Stomach smooth muscle (tissue), 2 donors: ENCODE results near the gene TBL2.
"Not testable (repeated sequence)": the region's sequence is repeated elsewhere in the genome, so short reads cannot be mapped to it uniquely, and the experiment has no call there.

Experiments
- H3K27ac ChIP-seq: one replicate; pipeline ENCODE4 v1.7.0; 2013; ENCODE audit warnings: mild to moderate bottlenecking, low read length, inconsistent platforms
- H3K27me3 ChIP-seq, 2 donors: one replicate each; pipeline ENCODE4 v1.7.0; 2013; ENCODE audit warnings: low read length in 2 of 2; ENCODE audit not compliant: insufficient read depth in 2 of 2, control insufficient read depth in 1 of 2
- H3K36me3 ChIP-seq, 2 donors: one replicate each; pipeline ENCODE4 v1.7.0; 2013; ENCODE audit warnings: low read length in 2 of 2; ENCODE audit not compliant: control insufficient read depth in 2 of 2, insufficient read depth in 2 of 2
- H3K4me1 ChIP-seq: one replicate; pipeline ENCODE4 v1.7.0; 2013; ENCODE audit warnings: low read length; ENCODE audit not compliant: control insufficient read depth, insufficient read depth
- H3K4me3 ChIP-seq, 2 donors: one replicate each; pipeline ENCODE4 v1.7.0; 2013; ENCODE audit warnings: low read length in 2 of 2
- H3K9ac ChIP-seq, 2 donors: one replicate each; pipeline ENCODE4 v1.7.0; 2013; ENCODE audit warnings: low read length in 2 of 2, mild to moderate bottlenecking in 1 of 2
- H3K9me3 ChIP-seq, 2 donors: one replicate each; pipeline ENCODE4 v1.7.0; 2013; ENCODE audit warnings: low read length in 2 of 2; ENCODE audit not compliant: control insufficient read depth in 2 of 2
- donor health status: healthy.
- donor health status: Pancreatic carcinoma.

TBL2 gene

DNA sequence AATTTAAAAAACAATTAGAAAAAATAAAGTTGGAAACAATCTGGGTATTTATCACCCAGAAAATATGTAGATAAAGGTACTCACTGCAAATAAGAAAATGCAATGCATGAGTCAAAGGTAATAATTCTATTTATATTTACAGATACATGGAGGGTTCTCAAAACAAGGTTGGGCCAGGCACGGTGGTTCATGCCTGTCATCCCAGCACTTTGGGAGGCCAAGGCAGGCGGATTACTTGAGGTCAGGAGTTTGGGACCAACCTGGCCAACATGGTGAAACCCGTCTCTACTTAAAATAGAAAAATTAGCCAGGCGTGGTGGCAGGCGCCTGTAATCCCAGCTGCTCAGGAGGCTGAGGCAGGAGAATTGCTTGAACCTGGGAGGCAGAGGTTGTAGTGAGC lies 28.3 kb downstream of the TBL2 start:
- not testable (repeated sequence) for H3K9me3 ChIP-seq

DNA sequence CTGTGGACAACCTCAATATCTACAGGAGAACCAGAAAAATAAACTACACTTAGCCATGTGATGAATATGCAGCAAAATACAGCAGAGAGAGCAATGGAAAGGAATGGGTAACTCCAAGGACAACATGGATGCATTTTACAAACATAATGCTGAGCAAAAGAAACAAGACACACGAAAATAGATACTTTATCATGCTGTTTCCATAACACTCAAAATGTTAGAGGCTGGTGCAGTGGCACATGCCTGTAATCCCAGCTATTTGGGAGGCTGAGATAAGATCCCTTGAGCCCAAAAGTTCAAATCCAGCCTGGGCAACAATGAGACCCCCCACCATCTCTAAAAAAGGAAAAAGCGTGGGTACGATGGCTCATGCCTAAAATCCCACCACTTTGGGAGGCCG lies 29.2 kb downstream of the TBL2 start:
- no peak overlapping the region for H3K27ac ChIP-seq
- H3K4me3 ChIP-seq: no peak overlapping the region
- H3K27me3 ChIP-seq: no peaks in the 10 kb centered on the region
- H3K9me3 ChIP-seq: no peaks in the 10 kb centered on the region
- no peak overlapping the region for H3K9ac ChIP-seq
- H3K4me1 ChIP-seq: peaks cover 3% of the 10 kb centered on the region
- H3K36me3 ChIP-seq: peaks cover 17 to 19% of the 10 kb centered on the region in 2 donors

More for the DNA sequence above, 28.3 kb downstream of the TBL2 start:
- not testable (repeated sequence) for H3K4me3 ChIP-seq, H3K27ac ChIP-seq, H3K27me3 ChIP-seq, H3K9ac ChIP-seq, H3K4me1 ChIP-seq
- H3K36me3 ChIP-seq: peaks cover 17 to 19% of the 10 kb centered on the region in 2 donors

DNA sequence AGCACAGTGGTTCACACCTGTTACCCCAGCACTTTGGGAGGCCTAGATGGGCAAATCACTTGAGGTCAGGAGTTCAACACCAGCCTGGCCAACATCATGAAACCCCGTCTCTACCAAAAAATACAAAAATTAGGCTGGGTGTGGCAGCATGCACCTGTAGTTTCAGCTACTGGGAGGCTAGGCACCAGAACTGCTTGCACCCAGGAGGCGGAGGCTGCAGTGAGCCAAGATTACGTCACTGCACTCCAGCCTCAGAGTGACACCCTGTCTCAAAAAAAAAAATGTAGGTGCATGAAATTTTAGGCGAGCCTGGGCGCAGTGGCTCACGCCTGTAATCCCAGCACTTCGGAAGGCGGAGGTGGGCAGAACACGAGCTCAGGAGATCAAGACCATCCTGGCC lies 30.5 kb downstream of the TBL2 start:
- no peak overlapping the region for H3K9ac ChIP-seq
- H3K4me3 ChIP-seq: no peak overlapping the region
- H3K27me3 ChIP-seq: no peaks in the 10 kb centered on the region
- H3K27ac ChIP-seq: no peak overlapping the region
- no peaks in the 10 kb centered on the region for H3K9me3 ChIP-seq
- H3K36me3 ChIP-seq: peaks cover 24 to 26% of the 10 kb centered on the region in 2 donors
- peaks cover 3% of the 10 kb centered on the region for H3K4me1 ChIP-seq

DNA sequence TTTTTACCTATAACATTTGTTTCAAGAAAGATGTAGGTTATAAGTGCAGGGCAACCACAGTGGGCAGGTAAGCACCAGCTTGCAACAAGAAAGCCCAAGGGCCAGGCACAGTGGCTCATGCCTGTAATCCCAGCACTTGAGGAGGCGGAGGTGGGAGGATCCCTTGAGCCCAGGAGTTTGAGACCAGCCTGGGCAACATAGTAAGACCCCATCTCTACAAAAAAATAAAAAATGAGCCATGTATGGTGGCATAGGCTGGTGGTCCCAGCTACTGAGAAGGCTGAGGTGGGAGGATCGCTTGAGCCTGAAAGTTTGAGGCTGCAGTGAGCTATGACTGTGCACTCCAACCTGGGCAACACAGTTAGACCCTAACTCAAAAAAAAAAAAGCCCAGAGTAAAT lies 33.7 kb downstream of the TBL2 start:
- Histone ChIP-seq H3K36me3 (peaks cover 30 to 37% of the 10 kb centered on the region in 2 donors), H3K27ac (no peak overlapping the region), H3K9ac (no peak overlapping the region), H3K4me3 (no peak overlapping the region), H3K9me3 (no peaks in the 10 kb centered on the region), H3K4me1 (peaks cover 3% of the 10 kb centered on the region), H3K27me3 (no peaks in the 10 kb centered on the region)

DNA sequence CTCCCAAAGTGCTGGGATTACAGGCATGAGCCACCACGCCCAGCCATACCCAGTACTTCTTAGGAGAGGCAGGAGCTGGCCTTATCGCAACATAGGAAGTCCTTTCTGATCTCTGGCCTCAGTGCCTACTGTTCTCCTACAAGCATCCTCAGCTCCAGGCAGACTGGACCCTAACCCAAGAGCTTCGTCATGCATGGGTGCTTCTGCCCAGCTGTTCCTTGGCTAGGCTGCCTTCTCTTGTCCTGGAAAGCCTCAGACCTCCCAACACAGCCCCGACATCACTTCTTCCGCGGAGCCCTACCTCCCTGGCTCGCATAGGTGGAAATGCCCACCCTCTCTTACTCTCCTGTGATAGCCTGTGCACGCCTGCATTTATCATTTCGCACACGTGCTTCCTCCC lies 36.7 kb downstream of the TBL2 start:
- peaks cover 48% of the 10 kb centered on the region in 2 donors for H3K36me3 ChIP-seq
- H3K9ac ChIP-seq: no peak overlapping the region
- no peak overlapping the region for H3K4me3 ChIP-seq
- no peaks in the 10 kb centered on the region for H3K9me3 ChIP-seq
- no peak overlapping the region for H3K27ac ChIP-seq
- H3K27me3 ChIP-seq: no peaks in the 10 kb centered on the region
- no peaks in the 10 kb centered on the region for H3K4me1 ChIP-seq

DNA sequence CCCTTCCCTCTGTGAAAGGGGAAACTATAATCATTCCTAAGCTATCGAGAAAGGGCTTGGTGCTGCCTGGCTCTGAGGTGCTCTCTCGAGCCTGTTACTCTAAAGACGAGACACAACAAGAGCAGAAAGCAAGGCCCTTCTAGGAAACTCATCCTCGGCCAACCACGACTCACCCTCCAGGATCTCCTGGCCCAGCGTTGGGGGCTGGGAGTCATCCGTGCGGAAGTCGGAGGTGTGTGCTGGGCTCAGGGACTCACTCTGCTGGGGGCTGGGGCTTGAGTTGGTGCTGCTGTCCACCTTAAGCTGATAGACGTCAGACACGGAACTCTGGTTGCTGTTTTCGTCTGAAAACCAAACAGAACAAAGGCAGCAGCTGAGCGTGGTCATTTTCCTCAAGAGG lies 38.7 kb downstream of the TBL2 start:
- Histone ChIP-seq H3K9ac (no peak overlapping the region), H3K36me3 (peaks cover 56 to 60% of the 10 kb centered on the region in 2 donors), H3K4me1 (no peaks in the 10 kb centered on the region), H3K9me3 (no peaks in the 10 kb centered on the region), H3K27ac (no peak overlapping the region), H3K27me3 (no peaks in the 10 kb centered on the region), H3K4me3 (no peak overlapping the region)

DNA sequence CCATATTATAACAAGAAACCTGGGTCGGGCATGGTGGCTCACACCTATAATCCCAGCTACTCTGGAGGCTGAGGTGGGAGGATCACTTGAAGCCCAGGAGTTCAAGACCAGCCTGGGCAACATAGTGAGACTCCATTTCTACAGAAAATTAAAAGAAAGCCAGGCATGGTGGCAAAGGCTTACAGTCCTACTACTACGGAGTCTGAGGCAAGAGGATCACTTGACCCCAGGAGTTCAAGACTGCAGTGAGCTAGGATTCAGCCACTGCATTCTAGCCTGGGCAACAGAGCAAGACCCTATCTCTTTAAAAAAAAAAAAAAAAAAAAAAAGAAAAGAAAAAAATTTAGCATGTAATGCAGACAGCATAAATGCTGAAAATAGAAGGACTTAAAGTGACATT lies 39.9 kb downstream of the TBL2 start:
- H3K4me3 ChIP-seq, H3K9ac ChIP-seq, H3K9me3 ChIP-seq, H3K27ac ChIP-seq, H3K4me1 ChIP-seq, H3K27me3 ChIP-seq: not testable (repeated sequence)
- H3K36me3 ChIP-seq: peaks cover 55 to 57% of the 10 kb centered on the region in 2 donors

DNA sequence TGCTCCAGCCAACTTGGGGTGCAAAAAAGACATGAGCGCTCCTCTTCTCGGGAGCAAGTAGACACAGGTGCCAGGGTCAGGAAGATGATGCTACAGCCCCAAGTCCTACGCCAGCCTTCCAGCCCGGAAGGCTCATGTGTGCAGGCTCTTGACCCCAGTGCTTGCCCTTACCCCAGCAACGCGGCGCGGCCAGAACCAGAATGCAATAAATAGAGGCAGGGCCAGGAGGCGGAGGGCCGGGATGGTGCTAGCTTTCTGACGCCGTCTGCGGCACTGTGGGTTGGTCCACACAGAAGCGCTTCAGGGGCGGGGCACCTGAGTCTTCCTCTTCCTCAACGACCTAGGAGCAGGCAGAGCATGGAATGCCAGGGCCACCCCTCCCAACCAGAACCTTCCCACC lies 41.3 kb downstream of the TBL2 start:
- H3K9ac ChIP-seq: no peak overlapping the region
- no peaks in the 10 kb centered on the region for H3K27me3 ChIP-seq
- H3K36me3 ChIP-seq: peaks cover 42 to 49% of the 10 kb centered on the region in 2 donors
- no peaks in the 10 kb centered on the region for H3K9me3 ChIP-seq
- H3K27ac ChIP-seq: no peak overlapping the region
- H3K4me1 ChIP-seq: no peaks in the 10 kb centered on the region
- no peak overlapping the region for H3K4me3 ChIP-seq

DNA sequence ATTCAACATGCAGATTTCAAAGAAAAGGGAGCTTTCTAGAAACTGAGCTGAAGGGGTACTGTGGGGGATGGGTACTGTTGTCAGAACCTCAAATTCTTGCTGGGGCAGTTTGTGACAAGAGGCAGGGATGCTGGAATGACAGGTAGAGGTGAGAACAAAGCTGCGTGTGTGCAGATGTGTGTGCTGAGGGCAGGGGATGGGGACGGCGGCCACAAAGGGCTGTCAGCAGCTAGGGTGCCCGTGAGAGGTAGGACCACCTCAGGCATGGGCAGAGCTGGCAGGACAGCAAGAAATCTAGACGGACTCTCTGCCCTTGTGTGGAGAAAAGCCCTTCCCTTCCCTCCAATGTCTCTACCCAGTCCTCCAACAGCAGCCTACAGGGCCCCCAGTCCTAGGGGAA lies 41.9 kb downstream of the TBL2 start:
- Histone ChIP-seq H3K27ac (no peak overlapping the region), H3K27me3 (no peaks in the 10 kb centered on the region), H3K9ac (no peak overlapping the region), H3K4me1 (no peaks in the 10 kb centered on the region), H3K36me3 (peaks cover 37 to 44% of the 10 kb centered on the region in 2 donors), H3K9me3 (no peaks in the 10 kb centered on the region), H3K4me3 (no peak overlapping the region)

DNA sequence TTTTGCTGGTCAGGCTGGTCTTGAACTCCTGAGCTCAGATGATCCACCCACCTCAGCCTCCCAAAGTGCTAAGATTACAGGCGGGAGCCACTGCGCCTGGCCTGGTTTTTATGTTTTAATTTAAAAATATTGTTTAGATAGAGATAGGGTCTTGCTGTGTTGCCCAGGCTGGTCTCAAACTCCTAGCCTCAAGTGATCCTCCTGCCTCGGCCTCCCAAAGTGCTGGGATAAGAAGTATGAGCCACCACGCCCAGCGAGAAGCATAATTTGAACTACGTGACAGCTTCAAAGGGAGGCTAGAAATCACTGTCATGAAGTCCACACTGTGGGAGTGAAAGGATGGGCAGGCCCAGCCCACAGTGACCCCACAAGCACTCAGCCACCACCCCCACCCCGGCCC lies 42.5 kb downstream of the TBL2 start:
- H3K36me3 ChIP-seq: peaks cover 37 to 44% of the 10 kb centered on the region in 2 donors
- not testable (repeated sequence) for H3K9me3 ChIP-seq, H3K27ac ChIP-seq, H3K4me1 ChIP-seq, H3K4me3 ChIP-seq, H3K27me3 ChIP-seq, H3K9ac ChIP-seq

DNA sequence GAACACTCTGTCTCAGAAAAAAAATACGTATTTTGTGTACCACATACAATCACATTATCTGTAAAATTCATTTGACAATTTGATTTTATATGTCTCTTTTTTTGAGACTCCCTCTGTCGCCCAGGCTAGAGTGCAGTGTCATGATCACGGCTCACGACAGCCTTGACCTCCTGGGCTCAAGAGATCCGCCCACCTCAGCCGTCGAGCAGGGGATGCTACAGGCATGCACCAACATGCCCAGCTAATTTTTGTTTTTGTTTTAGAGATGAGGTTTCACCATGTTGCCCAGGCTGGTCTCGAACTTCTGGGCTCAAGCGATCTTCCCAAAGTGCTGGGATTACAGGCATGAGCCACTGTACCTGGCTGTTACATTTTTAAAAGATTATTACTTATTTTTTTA lies 44.6 kb downstream of the TBL2 start:
- no peak overlapping the region for H3K9ac ChIP-seq
- no peaks in the 10 kb centered on the region for H3K4me1 ChIP-seq
- H3K27me3 ChIP-seq: no peaks in the 10 kb centered on the region
- H3K36me3 ChIP-seq: peaks cover 26 to 31% of the 10 kb centered on the region in 2 donors
- no peak overlapping the region for H3K27ac ChIP-seq
- no peak overlapping the region for H3K4me3 ChIP-seq
- H3K9me3 ChIP-seq: no peaks in the 10 kb centered on the region
